ENCODE data around the gene IDE. TPM values are rescaled to one million over a fixed set of nuclear protein-coding genes. Genes with fewer than 3 reads are reported as not detected.
A peak's percentile ranks its signal among the peaks of the same experiment; 100 is the strongest.
"Not testable (repeated sequence)": the region's sequence is repeated elsewhere in the genome, so short reads cannot be mapped to it uniquely, and the experiment has no call there.

IDE gene
- total RNA-seq, 1 experiment from 2014 or later: 41.2 TPM

GRCh38 chr10:92590623-92591549 is 17.0 kb upstream of the IDE start:
- Histone ChIP-seq H3K4me3 (peak overlapping the region; percentile 93), H4K20me1 (ENCODE audit: insufficient read depth) (no peaks in the 10 kb centered on the region), H3K27me3 (ENCODE audit: insufficient read depth, low read depth) (no peaks in the 10 kb centered on the region), H2AFZ (peak overlapping the region; percentile 94), H3K79me2 (ENCODE audit: low read depth) (peaks cover 29% of the 10 kb centered on the region), H3K36me3 (ENCODE audit: low read depth) (no peaks in the 10 kb centered on the region), H3K27ac (peak overlapping the region; percentile 97), H3K4me1 (replicated peaks; ENCODE audit: insufficient read depth) (peaks cover 26% of the 10 kb centered on the region), H3K9me3 (ENCODE audit: insufficient read depth, low read depth) (no peaks in the 10 kb centered on the region), H3F3A (ENCODE audit: insufficient read depth, low read depth) (peaks cover 31% of the 10 kb centered on the region), H3K4me2 (peak overlapping the region; percentile 98), H3K9me2 (ENCODE audit: insufficient read depth) (no peaks in the 10 kb centered on the region)
- TF ChIP-seq EZH2 (IDR thresholded peaks at IDR 0.05; ENCODE audit: low read depth) (no peak), CTCF (conservative IDR thresholded peaks at IDR 0.05) (no peak)
- intact Hi-C loops (cut with micrococcal nuclease; ENCODE audit: unreplicated experiment): loop anchor here (2.0 kb wide), 1 partner anchor 16 kb away; the partner anchor contains the start of gene IDE
- POLR2A ChIA-PET (ENCODE audit: unreplicated experiment): interaction anchor here (0.6 to 0.7 kb wide), 5 partner anchors 12 to 480 kb away, joined by 3 to 8 read pairs (median 5); no protein-coding TSS in a partner anchor
- no peak for DNase-seq
- BruUV-seq (replicated peaks): no TSS peak
- CTCF ChIA-PET: no interaction called here

- H3K27me3 ChIP-seq (ENCODE audit: insufficient read depth, low read depth); DNase-seq; H3K36me3 ChIP-seq (ENCODE audit: low read depth); H3K4me2 ChIP-seq; POLR2A ChIA-PET (ENCODE audit: unreplicated experiment); H3K9me2 ChIP-seq (ENCODE audit: insufficient read depth); H3K79me2 ChIP-seq (ENCODE audit: low read depth); BruUV-seq (replicated peaks); H3K9me3 ChIP-seq (ENCODE audit: insufficient read depth, low read depth); H3K27ac ChIP-seq; H3K4me3 ChIP-seq; H3F3A ChIP-seq (ENCODE audit: insufficient read depth, low read depth); H4K20me1 ChIP-seq (ENCODE audit: insufficient read depth); intact Hi-C loops (cut with micrococcal nuclease; ENCODE audit: unreplicated experiment); CTCF ChIA-PET; H2AFZ ChIP-seq; H3K4me1 ChIP-seq (replicated peaks; ENCODE audit: insufficient read depth): not testable (repeated sequence)
These were observed 8.5 kb upstream of the IDE start for GRCh38 chr10:92582347-92582746.

- peaks cover 18% of the 10 kb centered on the region; the same call in 1 of the 2 replicates for H3F3A ChIP-seq (ENCODE audit: insufficient read depth, low read depth)
- no peak overlapping the region for H3K4me3 ChIP-seq
- BruUV-seq (replicated peaks): no TSS peak
- ChIA-PET POLR2A (ENCODE audit: unreplicated experiment) (no interaction called here), CTCF (interaction anchor here (0.6 to 0.7 kb wide), 2 partner anchors 51 to 566 kb away, joined by 4 read pairs; no protein-coding TSS in a partner anchor)
- peak in 1 of 2 experiments; percentile 83 for DNase-seq
- peak overlapping the region; percentile 83 for H3K27ac ChIP-seq
- TF ChIP-seq CTCF (conservative IDR thresholded peaks at IDR 0.05) (no peak), EZH2 (IDR thresholded peaks at IDR 0.05; ENCODE audit: low read depth) (no peak)
- peaks cover 25% of the 10 kb centered on the region for H3K4me1 ChIP-seq (replicated peaks; ENCODE audit: insufficient read depth)
- intact Hi-C loops (cut with micrococcal nuclease; ENCODE audit: unreplicated experiment): loop anchor here (2.0 kb wide), 1 partner anchor 15 kb away; no protein-coding TSS in a partner anchor
- H3K9me2 ChIP-seq (ENCODE audit: insufficient read depth): no peaks in the 10 kb centered on the region
- H2AFZ ChIP-seq: no peak overlapping the region
- no peaks in the 10 kb centered on the region for H4K20me1 ChIP-seq (ENCODE audit: insufficient read depth)
- peak overlapping the region; percentile 91; the same call in 1 of the 2 replicates for H3K4me2 ChIP-seq
- H3K27me3 ChIP-seq (ENCODE audit: insufficient read depth, low read depth): no peaks in the 10 kb centered on the region
- no peaks in the 10 kb centered on the region for H3K9me3 ChIP-seq (ENCODE audit: insufficient read depth, low read depth)
- H3K36me3 ChIP-seq (ENCODE audit: low read depth): no peaks in the 10 kb centered on the region
- H3K79me2 ChIP-seq (ENCODE audit: low read depth): peaks cover 25% of the 10 kb centered on the region
These were observed 2.1 kb upstream of the IDE start for GRCh38 chr10:92575961-92576360.
